K562 (cell line): ENCODE measurements around the gene ALG8. TPM values are rescaled to one million over a fixed set of nuclear protein-coding genes. Genes with fewer than 3 reads are reported as not detected.

Source experiments
- AFF4 ChIP-seq: sonication (generic); formaldehyde crosslinking; IDR thresholded peaks from 2 replicates; pipeline ENCODE4 v1.8.0; 2023; ENCODE audit warnings: mild to moderate bottlenecking, missing genetic modification reagents
- ETS1 ChIP-seq: conservative IDR thresholded peaks from 2 replicates; pipeline ENCODE4 v1.6.1; 2011; ENCODE audit warnings: low read depth, mild to moderate bottlenecking, low read length; ENCODE audit not compliant: control insufficient read depth
- HBP1 ChIP-seq: fragments of 450-650 bp; formaldehyde crosslinking; IDR thresholded peaks from 2 replicates; pipeline ENCODE4 v1.4.0; 2022; ENCODE audit warnings: missing genetic modification characterization
- KLF1 ChIP-seq: fragments of 450-650 bp; IDR thresholded peaks from 2 replicates; pipeline ENCODE4 v1.6.1; 2016; ENCODE audit warnings: missing genetic modification characterization, missing compliant biosample characterization
- MEF2D ChIP-seq: conservative IDR thresholded peaks from 2 replicates; pipeline ENCODE4 v1.6.1; 2016; ENCODE audit warnings: low read depth, missing genetic modification characterization, missing compliant biosample characterization
- NCOA6 ChIP-seq: fragments of 450-650 bp; IDR thresholded peaks from 2 replicates; pipeline ENCODE4 v1.6.1; 2017; ENCODE audit warnings: mild to moderate bottlenecking
- NONO ChIP-seq, 2 experiments: fragments of 200-400 bp in 1 of 2; fragments of 450-650 bp in 1 of 2; formaldehyde crosslinking in 1 of 2; IDR thresholded peaks; 2 replicates each; pipeline ENCODE4 v1.6.1; 2017; ENCODE audit warnings: low read depth in 2 of 2, mild to moderate bottlenecking in 2 of 2, moderate library complexity in 2 of 2, low read length in 1 of 2
- SNRNP70 ChIP-seq: fragments of 200-400 bp; formaldehyde crosslinking; optimal IDR thresholded peaks from 2 replicates; pipeline ENCODE3; 2017; ENCODE audit warnings: low read depth, low read length
- VEZF1 ChIP-seq: fragments of 200-800 bp; sonication (Bioruptor generic); IDR thresholded peaks from 2 replicates; pipeline ENCODE4 v1.6.1; 2017; ENCODE audit warnings: missing genetic modification characterization, missing compliant biosample characterization
- ZNF146 ChIP-seq: IDR thresholded peaks from one replicate; pipeline ENCODE4 v1.6.1; 2018; ENCODE audit warnings: missing compliant biosample characterization; ENCODE audit not compliant: unreplicated experiment
- ZNF175 ChIP-seq: fragments of 200-800 bp; sonication (Bioruptor generic); IDR thresholded peaks from 2 replicates; pipeline ENCODE4 v1.6.1; 2016; ENCODE audit warnings: low read depth, mild to moderate bottlenecking, missing genetic modification characterization, missing compliant biosample characterization
- ZNF197 ChIP-seq: fragments of 200-800 bp; sonication (Bioruptor generic); IDR thresholded peaks from 2 replicates; pipeline ENCODE4 v1.6.1; 2016; ENCODE audit warnings: low read depth, missing genetic modification characterization, missing compliant biosample characterization
- ZNF655 ChIP-seq: fragments of 250-450 bp; sonication (Bioruptor Pico); IDR thresholded peaks from 2 replicates; pipeline ENCODE4 v1.5.0; 2021
- ZNF740 ChIP-seq, 3 experiments: fragments of 200-800 bp in 1 of 3; sonication (Bioruptor generic) in 1 of 3; sonication (generic) in 1 of 3; formaldehyde crosslinking in 1 of 3; IDR thresholded peaks; 2 replicates each; pipeline versions ENCODE4 v1.6.1 to v1.8.0; 2016 to 2022; ENCODE audit warnings: mild to moderate bottlenecking in 2 of 3, missing compliant biosample characterization in 2 of 3, missing genetic modification characterization in 2 of 3, missing genetic modification reagents in 1 of 3
- polyA plus RNA-seq, 8 experiments: library from polyadenylated mRNA; depleted of rRNA in 4 of 8; stranded (reverse) in 5 of 8; unstranded in 3 of 8; fragments of >200 nt; fragmentation: Nextera tagmentation in 2 of 8; fragmentation: Illumina TruSeq in 1 of 8; extraction: Ambion mirVana in 2 of 8; extraction: Trizol in 1 of 8; gene quantifications; 2 replicates each; pipeline versions ENCODE4 v1.2.1 to v1.2.3, GENCODE V29; 2011 to 2014; ENCODE audit warnings: inconsistent platforms in 1 of 8, missing spikeins in 1 of 8
- total RNA-seq, 7 experiments: library from RNA; depleted of rRNA in 6 of 7; stranded (reverse); fragments of >200 nt in 6 of 7; fragmentation: Illumina TruSeq in 2 of 7; extraction: Trizol in 2 of 7; gene quantifications; 2 replicates each; pipeline versions ENCODE4 v1.2.1 to v1.2.3, GENCODE V29; 2011 to 2021; ENCODE audit warnings: low replicate concordance in 1 of 7

Gene ALG8
- total and polyA plus RNA-seq, 9 of the 15 experiments (the other 6 are each of a cell fraction or from before 2014, with no cell fraction given): 59.3 to 189 (median 106) TPM

- TF ChIP-seq HBP1 (CRISPR knock-in tag) (0 out of 2 replicates have a peak, but pooled peaks have one; percentile 38), ETS1 (peak; percentile 92), VEZF1 (peak; percentile 98), ZNF146 (CRISPR knock-in tag) (no peak), MEF2D (tag) (no peak), NONO (IDR thresholded peaks at IDR 0.05; ENCODE audit: low read depth in 2 of 2, low read length in 1 of 2) (peak in 1 of 2 experiments; percentile 78; a peak in 2 of 4 replicates), AFF4 (CRISPR knock-in tag) (peak; percentile 75; the same call in 1 of the 2 replicates), ZNF175 (CRISPR knock-in tag) (peak; percentile 61; the same call in 1 of the 2 replicates), ZNF655 (CRISPR knock-in tag) (no peak), SNRNP70 (no peak), ZNF740 (CRISPR knock-in tag; IDR thresholded peaks at IDR 0.05) (peak; percentile 62), ZNF740 (tag; IDR thresholded peaks at IDR 0.05) (0 out of 4 replicates have a peak, but pooled peaks of 1 of the 2 experiments have one; percentile 15), KLF1 (tag) (peak; percentile 83; the same call in 1 of the 2 replicates), NCOA6 (no peak), ZNF197 (CRISPR knock-in tag) (peak; percentile 90; the same call in 1 of the 2 replicates)
Measured at GRCh38 chr11:78188286-78189173, 49.1 kb upstream of the ALG8 start, which contains the start of the genes KCTD21 and USP35 (continued).
